HG02763 (cell line): ENCODE results near the gene MICAL2.

ENCODE experiments used
- ATAC-seq: cut with Tn5 transposase; IDR thresholded peaks from one replicate; pipeline ENCODE4 v1.9.1; 2021; ENCODE audit warnings: mild to moderate bottlenecking, moderate library complexity; ENCODE audit not compliant: unreplicated experiment

Gene MICAL2

DNA sequence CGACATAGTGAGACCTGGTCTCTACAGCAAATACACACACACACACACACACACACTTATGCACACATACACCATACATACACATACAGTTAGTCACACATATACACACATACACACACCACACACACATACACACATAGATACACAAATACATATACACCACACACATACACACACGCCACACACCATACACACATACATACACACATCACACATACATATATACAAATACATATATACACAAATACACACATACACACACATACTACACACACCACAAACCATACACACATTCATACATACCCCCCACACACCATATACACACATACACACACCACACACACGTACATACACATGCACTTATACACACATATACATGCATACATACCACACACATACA is 57.7 kb downstream of the MICAL2 start:
- no peak for ATAC-seq

DNA sequence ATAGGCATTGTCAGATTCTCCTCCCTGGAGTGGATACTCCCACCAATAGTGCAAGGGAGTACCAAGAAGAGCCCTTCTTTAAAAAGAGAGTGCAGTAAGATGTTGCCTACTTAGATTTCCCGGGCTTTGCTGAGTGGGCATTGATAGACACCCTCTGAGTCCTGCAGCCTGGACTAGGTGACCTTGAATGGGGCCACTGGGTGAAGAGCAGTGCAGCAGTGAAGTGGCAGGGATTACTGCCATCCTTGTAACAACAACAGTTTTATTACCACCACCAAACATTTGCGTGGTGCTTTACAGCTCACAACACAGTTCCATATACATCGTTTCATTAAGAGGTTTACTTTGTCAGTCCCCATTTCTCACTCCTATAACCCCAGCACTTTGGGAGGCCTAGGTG is 59.4 kb downstream of the MICAL2 start:
- no peak for ATAC-seq

DNA sequence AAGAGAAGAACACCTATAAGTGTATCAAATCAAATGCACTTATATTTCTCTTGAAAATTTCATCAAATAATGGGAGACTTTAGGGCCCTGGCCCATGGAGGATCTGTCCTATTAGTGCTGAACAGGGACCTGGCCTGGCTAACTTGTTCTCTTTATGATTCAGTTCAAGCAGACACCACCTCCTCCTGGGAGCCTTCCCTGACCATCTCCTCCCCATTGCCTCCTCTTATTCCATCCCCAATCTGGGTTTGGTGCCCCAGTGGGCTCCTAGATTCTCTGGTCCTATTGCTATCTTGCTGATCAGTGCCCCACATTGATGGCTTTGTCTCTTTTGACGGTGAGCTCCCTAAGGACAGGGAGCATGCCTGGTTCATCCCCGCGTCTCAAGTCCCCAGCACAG is 60.1 kb downstream of the MICAL2 start:
- ATAC-seq = no peak

DNA sequence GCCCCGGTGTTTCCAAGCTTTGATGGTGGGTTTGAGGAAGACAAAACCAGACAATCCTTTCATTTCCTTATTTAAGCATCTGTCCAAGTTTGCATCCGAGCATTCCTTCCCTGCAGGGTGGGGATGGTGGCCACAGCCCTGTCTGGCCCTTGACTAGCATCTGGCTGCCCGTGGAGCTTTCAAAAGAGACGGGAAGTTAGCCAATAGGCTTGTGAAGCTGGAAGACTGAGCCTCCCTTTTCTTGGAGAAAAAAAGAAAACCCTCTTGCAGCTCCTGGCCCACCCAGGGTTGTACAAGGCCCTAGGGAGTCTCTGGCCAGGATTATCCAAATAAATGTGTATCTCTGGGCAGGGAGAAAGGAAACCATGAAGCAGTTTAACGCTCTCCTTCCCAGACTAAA is 60.6 kb downstream of the MICAL2 start:
- ATAC-seq = no peak

DNA sequence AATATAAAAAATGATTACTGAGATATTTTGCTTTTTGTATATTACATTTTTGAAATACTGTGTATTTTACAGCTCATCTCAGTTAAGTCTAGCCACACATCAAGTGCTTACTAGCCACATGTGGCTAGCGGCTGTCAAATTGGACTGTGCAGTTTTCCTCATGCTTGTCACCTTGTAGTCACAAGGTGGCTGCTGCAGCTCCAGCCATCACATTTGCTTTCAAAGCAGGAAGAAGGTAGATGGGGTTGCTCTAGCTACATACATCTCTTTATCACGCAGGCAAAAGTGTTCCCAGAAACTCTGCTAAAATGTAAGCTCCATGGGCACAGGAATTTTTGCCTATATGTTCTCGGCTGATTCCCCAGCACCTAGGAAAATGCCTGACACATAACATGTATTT is 61.5 kb downstream of the MICAL2 start:
- ATAC-seq = no peak

DNA sequence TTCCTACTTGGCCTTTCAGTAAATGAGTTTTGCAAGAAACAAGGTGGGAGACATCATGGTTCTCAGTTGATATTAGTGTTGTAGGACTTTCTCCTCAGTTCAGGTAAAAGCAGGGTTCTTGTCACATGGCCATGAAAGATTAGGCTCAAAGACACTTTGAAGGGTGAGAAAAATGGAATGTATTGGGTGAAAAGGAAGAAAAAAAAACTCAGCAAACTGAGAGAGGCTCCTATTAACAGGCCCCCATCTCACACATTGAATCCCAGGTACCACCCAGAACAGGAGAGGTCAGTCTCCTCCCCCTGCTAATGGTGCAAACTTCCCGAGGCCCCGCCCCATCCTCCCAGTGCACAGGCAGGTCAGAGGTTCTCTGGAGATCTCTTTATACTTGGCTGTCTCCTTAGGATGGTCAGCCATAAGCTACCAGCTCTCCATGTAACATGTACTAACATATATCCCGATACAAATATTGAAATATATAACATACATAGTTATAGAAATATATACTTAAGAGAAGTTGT is 62.2 kb downstream of the MICAL2 start:
- ATAC-seq = no peak

DNA sequence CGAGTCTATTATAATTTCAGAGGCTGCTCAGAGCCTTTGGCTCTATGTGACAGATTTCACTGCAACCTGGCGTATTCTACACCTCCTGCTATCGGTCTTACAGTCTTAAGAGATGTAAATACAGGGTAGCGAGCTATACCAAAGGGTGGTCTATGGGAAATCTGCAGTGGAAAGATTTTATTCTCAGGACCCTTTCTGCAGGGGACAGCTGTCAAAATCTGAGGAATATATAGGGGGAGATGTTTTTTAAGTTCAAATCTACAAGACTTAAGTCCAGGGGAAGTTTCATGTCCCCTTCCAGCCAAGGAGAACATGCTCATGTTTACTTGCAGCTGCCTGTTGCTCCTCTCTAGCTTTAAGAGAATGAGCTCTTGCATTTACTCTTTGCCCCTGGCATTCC is 62.7 kb downstream of the MICAL2 start:
- ATAC-seq = no peak

DNA sequence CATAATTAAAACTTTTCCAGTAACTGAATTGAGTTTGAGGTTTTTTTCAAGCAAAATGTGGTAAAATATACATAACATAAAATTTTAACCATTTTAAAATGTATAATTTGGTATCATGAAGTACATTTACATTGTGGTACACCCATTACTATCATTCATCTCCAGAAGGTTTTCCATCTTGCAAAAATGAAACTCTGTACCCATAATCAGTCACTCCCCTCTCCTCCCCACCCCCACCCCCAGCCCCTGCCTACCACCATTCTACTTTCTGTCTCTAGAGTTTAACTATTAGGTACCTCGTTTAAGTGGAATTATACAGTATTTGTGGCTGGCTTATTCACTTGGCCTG is 63.7 kb downstream of the MICAL2 start:
- ATAC-seq = peak; percentile 35

DNA sequence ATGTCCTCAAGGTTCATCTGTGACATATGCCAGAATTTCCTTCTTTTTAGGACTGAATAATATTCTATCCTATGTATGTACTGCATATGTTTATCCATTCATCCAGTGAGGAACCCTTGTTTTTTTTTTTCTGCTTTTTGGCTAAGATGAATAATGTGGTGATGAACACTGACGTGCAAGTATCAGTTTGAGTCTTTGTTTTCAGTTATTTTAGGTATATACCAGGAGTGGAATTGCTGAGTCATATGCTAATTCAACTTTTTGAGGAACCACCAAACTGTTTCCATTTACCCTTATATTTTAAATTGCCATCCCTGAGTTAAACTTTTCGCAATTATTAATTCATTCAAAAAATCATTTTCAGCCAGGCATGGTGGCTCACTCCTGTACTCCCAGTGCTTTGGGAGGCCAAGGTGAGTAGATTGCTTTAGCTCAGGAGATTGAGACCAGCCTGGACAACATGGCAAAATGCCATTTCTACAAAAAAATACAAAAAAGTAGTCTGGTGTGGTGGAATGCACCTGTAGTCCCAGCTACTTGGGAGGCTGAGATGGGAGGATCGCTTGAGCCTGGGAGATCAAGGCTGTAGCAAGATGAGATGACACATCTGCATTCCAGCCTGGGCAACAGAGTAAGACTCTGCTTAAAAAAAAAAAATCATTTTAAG is 64.2 kb downstream of the MICAL2 start:
- ATAC-seq = peak; percentile 67

DNA sequence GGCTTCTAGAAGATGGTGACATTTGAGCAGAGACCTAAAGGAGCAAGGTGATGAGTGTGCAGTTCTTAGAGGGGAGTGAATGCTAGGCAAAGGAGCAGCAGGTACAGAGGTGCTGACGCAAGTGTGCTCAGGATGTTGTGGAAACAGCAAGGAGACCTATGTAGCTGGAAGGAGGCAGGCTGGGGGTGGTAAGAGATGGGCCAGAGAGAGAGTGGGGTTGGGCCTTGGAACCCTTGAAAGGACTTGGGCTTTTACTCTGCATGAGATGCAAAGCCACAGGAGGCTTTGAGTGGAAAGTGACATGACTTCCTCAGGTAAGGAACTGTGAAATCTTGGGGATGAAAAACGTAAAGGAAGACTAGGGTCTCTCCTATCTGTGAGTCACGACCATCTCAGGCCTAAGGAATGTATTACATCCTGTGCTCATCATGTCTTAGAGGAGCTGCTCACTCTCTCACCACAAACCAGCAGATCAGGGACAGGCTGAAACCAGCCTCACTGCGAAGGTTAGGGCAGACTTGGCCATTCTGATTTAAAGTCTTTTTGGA is 65.4 kb downstream of the MICAL2 start:
- no peak for ATAC-seq

DNA sequence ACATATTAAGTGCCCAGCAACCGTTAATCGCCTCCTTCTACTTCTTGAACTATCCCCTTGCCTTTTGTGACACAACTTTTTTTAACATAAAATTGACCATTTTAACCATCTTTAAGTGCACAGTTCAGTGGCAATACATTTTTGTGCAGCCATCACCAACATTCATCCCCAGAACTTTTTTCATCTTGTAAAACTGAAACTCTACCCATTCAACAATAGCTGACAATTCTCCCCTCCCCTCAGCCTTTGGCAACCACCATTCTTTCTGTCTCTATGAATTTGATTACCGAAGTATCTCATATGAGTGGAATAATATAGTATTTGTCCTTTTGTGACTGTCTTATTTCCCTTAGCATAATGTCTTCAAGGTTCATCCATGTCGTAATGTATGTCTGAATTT is 66.0 kb downstream of the MICAL2 start:
- no peak for ATAC-seq

DNA sequence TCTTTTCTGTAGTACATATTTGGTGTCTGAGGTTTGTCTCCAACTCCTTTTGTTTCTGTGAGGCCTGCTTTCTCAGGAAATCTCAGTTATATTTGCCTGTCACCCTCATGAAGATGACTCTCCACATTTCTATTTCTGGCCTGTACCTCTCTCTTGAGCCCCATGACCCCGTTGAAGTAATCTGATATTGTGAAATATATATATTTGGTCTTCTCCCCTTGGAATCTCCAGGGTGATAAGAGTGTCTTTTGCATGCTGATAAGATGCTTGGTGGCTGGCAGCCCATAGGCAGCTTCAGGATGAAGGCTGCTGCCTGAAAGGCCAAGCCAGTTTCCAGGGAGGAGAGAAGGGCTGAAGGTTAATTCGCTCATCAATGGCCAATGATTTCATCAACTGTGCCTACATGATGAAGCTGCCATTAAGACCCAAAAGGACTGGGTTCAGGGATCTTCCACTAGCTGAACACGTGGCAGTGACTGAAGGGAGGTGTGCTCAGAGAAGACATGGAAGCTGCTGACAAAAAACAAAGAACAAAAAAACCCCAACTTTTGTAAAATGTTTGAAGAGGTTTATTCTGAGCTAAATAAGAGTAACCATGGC is 67.4 kb downstream of the MICAL2 start:
- ATAC-seq = no peak

DNA sequence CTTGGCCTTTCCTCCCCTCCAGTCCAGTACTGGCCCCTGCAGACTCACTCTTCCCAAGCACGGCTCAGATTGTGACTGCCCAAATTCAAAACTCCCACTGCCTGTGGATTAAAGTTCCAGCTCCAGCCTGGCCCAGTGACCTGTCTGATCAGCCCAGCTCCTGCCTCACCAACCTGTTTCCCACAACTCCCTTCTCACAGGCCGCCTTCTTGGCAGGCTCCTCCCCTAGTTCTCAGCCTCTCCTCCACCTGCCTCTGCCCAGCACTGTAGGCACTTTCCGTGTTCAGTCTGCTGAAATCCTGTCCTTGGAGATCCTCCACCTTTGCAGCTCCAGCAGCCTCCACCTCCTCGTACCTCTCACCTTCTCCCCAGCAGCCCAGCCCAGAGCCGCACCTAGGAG is 68.6 kb downstream of the MICAL2 start:
- ATAC-seq = no peak

DNA sequence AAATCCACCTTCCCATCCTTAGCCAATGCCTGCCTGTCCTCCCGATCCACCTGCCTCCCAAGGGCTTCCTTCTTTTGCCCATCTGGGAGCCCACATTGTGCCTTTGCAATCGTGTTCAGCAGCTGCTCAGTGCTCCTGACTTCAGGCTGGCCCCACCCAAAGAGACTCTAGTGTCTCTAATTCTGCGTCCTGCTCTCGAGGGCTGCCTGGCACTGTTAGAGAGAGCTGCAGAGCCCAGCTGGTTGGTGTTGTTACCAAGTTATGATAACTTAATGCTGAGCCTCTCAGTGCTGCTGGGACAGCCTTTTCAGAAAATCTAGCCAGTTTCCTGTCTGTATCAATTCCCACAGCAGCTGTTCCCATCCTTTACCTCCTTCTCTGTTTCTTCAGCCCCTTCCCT is 69.1 kb downstream of the MICAL2 start:
- ATAC-seq = no peak

DNA sequence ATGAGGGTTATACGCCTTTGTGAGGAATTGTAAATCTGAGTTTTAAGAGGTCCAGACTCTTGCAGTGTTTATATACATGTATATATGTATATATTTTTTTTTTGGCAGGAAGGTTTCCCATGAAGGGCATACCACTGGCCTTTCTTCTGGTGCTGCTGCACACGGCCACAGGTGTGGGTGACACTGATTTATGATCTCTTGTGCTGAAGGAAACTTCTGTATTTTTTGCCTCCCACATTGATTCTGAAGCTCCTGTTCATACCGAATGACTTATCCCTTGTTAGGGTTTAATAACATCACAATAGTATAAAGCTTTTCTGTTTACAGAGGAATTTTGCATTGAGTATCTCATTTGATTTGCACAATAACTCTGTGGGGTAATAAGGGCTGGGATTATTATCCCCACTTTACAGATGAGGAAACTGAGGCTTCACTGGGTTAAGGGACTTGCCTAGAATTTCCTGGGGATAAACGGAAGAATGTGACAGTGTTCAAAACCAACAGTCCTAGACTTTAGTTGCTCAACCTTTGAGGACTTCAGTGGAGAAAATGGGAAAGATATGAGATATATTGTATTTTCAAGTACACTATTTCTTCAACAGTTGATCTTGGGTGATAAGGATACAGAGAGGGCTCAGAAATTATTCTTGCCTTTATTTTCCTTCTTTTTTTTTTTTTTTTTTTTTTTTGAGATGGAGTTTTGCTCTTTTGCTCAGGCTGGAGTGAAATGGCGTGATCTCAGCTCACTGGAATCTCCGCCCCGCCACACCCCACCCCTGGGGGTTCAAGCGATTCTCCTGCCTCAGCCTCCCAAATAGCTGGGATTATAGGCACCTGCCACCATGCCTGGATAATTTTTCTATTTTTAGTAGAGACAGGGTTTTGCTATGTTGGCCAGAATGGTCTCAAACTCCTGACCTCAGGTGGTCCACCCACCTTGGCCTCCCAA is 70.1 kb downstream of the MICAL2 start:
- ATAC-seq = no peak

DNA sequence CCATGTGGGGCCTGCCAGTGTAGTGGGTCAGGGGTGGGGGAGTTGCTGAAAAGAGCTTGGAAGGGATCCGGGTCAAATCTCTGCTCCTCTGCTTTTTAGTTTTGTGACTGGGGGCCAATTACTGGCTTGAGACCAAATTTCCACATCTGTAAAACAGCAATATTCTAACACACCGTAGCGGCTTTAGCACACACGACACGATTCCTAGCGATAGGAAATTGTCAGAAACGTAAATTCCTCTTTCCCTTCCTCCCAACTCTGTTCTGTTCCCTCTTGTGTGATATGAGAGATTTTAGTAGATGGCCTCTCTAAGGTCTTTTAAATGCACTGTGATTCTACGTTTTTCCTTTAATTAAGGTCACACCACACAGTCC is 71.9 kb downstream of the MICAL2 start:
- no peak for ATAC-seq

DNA sequence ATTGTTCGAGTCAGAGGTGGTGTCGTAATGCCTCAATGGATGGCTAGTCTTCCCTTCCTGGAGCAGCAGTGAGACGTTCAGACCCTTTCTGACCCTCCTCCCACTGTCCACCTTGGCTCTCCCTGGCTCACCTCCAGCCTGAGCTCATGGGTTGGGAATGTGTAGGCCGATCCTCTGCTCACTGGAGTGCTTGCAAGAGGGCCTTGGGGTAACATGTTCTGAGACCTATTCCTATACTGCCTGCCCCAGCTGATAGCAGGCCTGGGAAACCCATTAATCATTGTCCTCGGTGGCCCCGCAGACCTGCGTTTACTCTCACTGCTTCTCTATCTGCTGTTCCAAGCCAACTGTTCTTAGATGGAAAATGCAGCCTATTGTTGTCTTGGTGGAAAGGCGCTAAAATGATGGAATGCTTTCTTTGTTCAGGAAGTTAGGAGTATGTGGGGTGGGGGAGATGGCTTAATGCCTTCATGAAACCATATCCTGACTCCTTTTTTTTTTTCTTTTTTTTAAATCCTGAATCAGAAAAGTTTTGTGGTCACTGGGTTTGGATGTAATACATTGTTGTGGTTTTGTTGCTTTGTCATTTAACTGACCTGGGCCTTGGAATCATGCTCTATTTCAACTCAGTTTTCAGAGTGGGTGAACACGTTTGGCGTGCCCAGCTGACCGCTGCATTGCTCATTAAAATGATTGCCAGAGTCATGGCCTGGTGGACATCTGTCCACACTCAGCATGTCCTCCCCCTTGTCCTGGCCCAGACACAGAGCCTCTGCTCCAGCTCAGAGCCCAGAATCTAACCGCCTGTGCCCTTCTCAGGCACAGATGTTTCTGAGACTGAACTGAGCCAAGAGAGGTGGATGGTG is 72.5 kb downstream of the MICAL2 start:
- no peak for ATAC-seq

DNA sequence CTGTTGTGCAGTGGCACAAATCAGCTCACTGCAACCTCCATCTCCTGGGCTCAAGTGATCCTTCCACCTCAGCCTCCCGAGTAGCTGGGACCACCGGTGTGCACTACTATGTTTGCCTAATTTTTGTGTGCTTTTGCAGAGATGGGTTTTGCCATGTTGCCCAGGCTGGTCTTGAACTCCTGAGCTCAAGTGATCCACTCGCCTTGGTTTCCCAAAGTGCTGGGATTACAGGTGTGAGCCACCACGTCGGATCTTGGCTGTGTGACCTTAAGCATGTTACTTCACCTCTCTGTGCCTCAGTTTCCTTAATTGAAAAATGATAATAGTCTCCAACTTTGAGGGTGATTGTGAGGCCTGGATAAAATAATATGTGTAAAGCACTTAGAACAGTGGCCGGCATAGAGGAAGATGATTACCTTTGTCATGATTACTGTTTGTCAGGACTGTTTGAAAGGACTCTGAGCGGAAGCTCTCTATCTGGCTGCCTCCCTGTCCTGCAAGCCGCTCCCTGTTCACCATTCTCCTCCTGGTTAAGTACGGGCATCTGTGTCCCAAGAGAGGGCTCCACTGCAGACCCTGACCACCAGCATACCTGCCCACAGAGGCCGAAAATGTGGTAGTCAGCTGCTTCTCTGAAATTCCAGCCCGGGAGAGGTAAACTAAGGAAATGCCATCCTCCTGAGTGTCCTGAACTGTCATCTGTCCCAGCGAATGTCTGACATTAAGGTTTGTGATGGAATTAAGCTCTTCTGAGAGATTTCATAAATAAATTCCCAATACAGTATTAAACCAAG is 73.6 kb downstream of the MICAL2 start:
- no peak for ATAC-seq

DNA sequence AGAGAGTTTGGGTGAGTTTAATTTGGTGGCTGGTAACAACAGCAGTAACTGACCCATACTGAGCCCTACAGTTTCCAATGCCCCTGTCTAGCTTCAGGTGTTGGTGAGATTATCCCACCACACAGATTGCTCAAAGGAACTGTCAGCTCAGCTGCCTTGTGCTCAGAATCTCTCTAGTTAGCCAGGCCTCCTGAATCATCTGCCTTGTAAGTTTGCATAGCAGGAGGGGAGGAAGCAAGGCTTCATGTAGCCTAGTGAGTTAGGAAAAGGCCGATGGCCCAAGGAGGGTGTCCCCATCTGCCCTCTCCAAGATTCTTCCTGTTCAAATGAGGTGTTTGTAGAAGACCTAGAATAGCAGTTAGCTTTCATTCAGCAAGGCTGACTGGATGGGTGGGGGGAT is 74.3 kb downstream of the MICAL2 start:
- ATAC-seq = no peak
